Bronchial epithelial cell (primary cell): Measurements from ENCODE around the gene FURIN. TPM values are rescaled to one million over a fixed set of nuclear protein-coding genes. Genes with fewer than 3 reads are reported as not detected.

Experiments used
- DNase-seq: peaks from one replicate; pipeline ENCODE4 v3.0.0-alpha.2; 2010; ENCODE audit warnings: low read depth
- FAIRE-seq: peaks from 2 replicates; lab custom pipeline; 2011; peaks lifted over from hg19 to GRCh38; lab: Jason Lieb, UNC
- H3K27me3 ChIP-seq: 2 replicates; pipeline ENCODE4 v1.5.1; 2011; ENCODE audit warnings: low read length; ENCODE audit not compliant: control insufficient read depth, insufficient read depth
- H3K36me3 ChIP-seq: 2 replicates; pipeline ENCODE4 v1.5.1; 2011; ENCODE audit warnings: low read length; ENCODE audit not compliant: control insufficient read depth, insufficient read depth
- H3K4me3 ChIP-seq: 2 replicates; pipeline ENCODE4 v1.5.1; 2011; ENCODE audit warnings: mild to moderate bottlenecking, low read depth, low read length, control low read depth
- CTCF ChIP-seq: IDR thresholded peaks from 2 replicates; pipeline ENCODE4 v1.5.1; 2011; ENCODE audit warnings: mild to moderate bottlenecking, moderate library complexity, low read length, control low read depth, inconsistent platforms; ENCODE audit not compliant: insufficient read depth, severe bottlenecking
- total RNA-seq: library from RNA; depleted of rRNA; stranded (reverse); fragments of >200 nt; gene quantifications from 2 replicates; pipeline ENCODE4 v1.2.1, GENCODE V29; 2014

Gene FURIN
- total RNA-seq, 1 donor from 2014 or later, result 32.1 TPM

- DNase-seq (no peak), FAIRE-seq (no peak)
- H3K36me3 ChIP-seq, result no peaks in the 10 kb centered on the region
- no peaks in the 10 kb centered on the region for H3K27me3 ChIP-seq
- H3K4me3 ChIP-seq, result no peak overlapping the region
- no peak for TF ChIP-seq CTCF
Measured at GRCh38 chr15:90860450-90860849, 7.9 kb upstream of the FURIN start.

- no peaks in the 10 kb centered on the region for H3K36me3 ChIP-seq
- H3K4me3 ChIP-seq, result no peak overlapping the region
- no peak for FAIRE-seq
- DNase-seq, result peak; percentile 64
- no peaks in the 10 kb centered on the region for H3K27me3 ChIP-seq
- TF ChIP-seq CTCF, result no peak
Measured at GRCh38 chr15:90860942-90861675, 7.3 kb upstream of the FURIN start.

- Histone ChIP-seq H3K4me3 (no peak overlapping the region), H3K27me3 (no peaks in the 10 kb centered on the region), H3K36me3 (no peaks in the 10 kb centered on the region)
- no peak for TF ChIP-seq CTCF
- FAIRE-seq (no peak), DNase-seq (no peak)
Measured at GRCh38 chr15:90862487-90862886, 5.9 kb upstream of the FURIN start.

GRCh38 chr15:90862964-90863778, 5.2 kb upstream of the FURIN start:
- FAIRE-seq (no peak), DNase-seq (peak; percentile 85)
- Histone ChIP-seq H3K27me3 (no peaks in the 10 kb centered on the region), H3K36me3 (no peaks in the 10 kb centered on the region), H3K4me3 (no peak overlapping the region)
- TF ChIP-seq CTCF, result no peak

GRCh38 chr15:90863987-90864386, 4.4 kb upstream of the FURIN start:
- H3K36me3 ChIP-seq, result no peaks in the 10 kb centered on the region
- DNase-seq, result peak; percentile 31
- no peaks in the 10 kb centered on the region for H3K27me3 ChIP-seq
- FAIRE-seq, result no peak
- H3K4me3 ChIP-seq, result no peak overlapping the region
- no peak for TF ChIP-seq CTCF
